Myocyte (in vitro differentiated cells): Measurements from ENCODE around the gene ZNF765. TPM values are rescaled to one million over a fixed set of nuclear protein-coding genes. Genes with fewer than 3 reads are reported as not detected.
"Not testable (repeated sequence)": the region's sequence is repeated elsewhere in the genome, so short reads cannot be mapped to it uniquely, and the experiment has no call there.

ENCODE experiments used
- DNase-seq: peaks from one replicate; pipeline ENCODE4 v3.0.0-alpha.2; 2012; ENCODE audit warnings: low read depth
- total RNA-seq: library from RNA; depleted of rRNA; stranded (reverse); fragments of >200 nt; gene quantifications from 2 replicates; pipeline ENCODE4 v1.2.3, GENCODE V29; 2014

ZNF765 gene
- total RNA-seq, 1 donor from 2014 or later = 8.9 TPM

DNA sequence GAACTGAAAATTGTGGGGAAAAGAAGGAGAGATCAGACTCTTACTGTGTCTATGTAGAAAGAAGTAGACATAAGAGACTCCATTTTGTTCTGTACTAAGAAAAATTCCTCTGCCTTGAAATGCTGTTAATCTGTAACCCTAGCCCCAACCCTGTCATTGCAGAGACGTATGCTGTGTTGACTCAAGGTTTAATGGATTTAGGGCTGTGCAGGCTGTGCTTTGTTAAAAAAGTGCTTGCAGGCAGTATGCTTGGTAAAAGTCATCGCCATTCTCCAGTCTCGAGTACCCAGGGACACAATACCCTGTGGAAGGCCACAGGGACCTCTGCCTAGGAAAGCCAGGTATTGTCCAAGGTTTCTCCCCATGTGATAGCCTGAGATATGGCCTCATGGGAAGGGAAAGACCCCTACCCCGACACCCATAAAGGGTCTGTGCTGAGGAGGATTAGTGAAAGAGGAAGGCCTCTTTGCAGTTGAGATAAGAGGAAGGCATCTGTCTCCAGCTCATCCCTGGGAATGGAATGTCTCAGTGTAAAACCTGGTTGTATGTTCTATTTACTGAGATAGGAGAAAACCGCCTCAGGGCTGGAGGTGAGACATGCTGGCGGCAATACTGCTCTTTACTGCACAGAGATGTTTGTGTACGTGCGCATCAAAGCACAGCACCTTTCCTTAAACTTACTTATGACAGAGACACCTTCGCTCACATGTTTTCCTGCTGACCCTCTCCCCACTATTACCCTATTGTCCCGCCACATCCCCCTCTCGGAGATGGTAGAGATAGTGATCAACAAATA is 25.8 kb downstream of the ZNF765 start:
- not testable (repeated sequence) for DNase-seq

DNA sequence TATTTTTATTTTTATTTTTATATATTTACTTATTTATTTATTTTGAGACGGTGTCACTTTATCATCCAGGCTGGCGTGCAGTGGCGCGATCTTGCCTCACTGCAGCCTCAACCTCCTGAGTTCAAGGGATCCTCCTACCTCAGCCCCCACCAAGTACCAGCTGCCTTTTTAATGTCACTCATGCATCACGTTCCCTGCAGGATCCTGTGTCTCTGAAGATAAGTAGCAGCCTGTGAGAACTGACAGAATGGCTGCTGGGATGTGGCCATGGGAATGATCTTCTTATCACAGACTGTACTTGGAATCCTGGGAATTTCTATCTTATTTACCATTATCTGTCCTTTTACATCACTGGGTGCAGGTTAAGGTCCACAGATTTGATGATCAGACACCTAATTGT is 27.6 kb downstream of the ZNF765 start:
- no peak for DNase-seq

DNA sequence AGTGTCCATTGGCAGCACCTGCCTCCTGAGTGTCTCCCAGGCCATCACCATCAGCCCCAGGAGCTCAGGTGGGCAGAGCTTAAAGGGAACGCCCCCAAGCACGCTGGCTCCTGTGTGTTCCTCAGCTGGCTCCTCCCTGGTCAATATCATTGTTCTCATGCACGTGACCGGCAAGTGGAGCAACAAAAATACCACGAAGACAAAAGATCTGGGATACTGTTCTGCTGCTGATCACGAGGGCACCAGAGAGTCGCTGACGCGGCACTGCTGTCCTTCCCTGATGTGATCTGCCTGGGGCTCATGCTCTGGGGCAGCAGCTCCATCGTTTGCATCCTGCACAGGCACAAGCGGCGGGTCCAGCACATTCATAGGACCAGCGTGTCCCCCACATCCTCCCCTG is 28.1 kb downstream of the ZNF765 start:
- not testable (repeated sequence) for DNase-seq

DNA sequence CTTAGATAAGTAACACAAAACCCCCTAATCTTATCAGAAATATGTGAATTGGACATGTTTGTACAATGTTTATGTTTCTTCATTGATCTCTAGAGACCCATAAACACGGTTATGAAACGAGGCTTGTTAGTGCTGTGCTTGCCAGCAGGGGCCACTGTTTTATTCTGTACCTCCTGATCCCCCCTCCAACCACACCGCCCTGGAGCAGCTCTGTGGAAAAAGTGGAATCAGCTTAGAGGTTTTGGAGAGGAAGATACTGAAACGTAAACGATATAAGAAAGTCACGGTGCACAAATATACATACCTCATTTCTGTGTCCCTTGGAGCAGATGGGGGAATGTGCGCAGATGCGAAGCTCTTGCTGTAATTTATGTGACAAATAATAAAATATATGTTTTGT is 28.7 kb downstream of the ZNF765 start:
- not testable (repeated sequence) for DNase-seq

DNA sequence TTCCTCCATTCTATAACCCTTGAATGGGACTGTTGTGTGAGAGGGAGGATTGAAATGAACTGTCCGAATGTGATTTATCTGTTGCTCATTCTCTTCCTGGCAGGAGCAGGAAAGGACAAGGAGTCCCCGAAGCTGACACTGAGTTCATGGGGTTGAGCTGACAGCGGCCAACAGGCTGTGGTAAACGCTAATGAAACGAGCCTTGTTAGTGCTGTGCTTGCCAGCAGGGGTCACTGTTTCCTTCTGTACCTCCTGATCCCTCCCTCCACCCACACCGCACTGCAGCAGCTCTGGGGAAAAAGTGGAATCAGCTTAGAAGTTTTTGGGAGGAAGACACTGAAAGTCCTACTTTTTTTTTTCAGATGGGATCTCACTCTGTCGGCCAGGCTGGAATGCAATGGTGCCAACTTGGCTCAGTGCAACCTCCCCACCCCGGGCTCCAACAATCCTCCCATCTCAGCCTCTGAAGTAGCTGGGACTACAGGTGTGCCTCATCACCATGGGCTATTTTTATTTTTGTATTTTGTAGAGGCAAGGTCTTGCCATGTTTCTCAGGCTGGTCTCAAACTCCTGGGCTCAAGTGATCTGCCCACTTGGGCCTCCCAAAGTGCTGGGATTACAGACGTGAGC is 30.1 kb downstream of the ZNF765 start:
- peak; percentile 51 for DNase-seq

DNA sequence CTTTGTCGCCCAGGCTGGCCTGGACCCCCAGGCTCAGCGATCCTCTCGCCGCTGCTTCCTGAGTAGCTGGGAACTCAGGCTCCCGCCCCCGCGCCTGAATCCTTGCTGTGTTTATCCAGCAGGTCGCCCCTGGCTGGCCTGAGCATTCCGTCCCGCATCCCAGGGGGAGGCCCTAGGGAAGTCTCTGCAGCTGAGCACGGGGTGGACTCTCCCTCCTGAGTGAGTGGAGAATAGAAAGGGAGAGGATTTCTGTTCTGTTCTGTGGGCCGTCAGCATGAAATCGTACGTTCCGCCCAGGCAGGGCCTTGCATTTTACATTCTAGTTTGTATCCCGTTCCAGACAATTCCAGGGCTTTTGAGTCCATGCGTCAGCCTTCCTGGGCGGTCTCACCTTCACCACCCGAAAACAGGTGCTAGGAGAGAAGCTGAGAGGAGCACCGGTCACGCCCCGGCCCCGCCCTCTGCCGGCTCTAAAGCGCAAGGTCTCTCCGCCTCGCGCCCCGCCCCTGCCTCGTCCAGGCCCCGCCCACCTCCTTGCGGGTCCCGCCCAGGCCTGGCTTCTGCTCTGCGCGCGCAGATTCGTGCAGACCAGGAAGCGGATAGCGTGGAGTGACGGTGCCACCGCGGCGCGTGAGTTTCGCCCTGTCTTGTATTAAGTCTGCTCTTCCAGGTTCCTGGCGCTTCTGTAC is 36.6 kb downstream of the ZNF765 start, which contains the start of gene ZNF761:
Gene ZNF761, plus strand, starts transcription at position 586 of the 689 bp plus-strand sequence. CDS start 15,285 bp downstream, outside the sequence.
- DNase-seq = peak; percentile 90

DNA sequence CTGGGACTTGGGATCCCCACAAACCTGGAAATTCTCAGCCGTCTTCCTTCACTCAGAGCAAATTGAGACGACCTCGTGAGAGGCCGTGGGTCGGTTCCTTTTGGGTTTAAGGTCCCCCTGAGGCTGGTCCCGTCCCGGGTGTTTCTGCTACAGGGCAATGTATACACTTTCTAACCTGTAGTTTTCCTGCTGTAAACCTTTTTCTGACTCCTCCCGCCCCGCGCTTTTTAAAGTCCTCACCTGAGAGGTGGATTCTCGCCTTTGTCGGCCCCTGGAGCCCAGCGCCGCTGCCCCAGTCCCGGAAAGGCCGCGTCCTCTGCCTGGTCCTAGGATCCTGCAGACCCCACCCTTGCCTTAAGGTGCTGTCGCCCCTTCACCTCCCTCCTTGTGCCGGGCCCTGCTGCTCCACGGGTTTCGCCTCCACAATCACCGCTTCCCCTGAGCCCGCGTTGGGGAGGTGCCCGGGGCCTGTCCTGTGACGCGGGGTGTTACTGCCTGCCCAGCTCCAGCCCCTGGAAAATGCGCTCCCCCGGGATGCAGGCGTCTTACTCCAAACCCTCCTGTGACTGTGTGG is 37.2 kb downstream of the ZNF765 start:
- DNase-seq = peak; percentile 24

DNA sequence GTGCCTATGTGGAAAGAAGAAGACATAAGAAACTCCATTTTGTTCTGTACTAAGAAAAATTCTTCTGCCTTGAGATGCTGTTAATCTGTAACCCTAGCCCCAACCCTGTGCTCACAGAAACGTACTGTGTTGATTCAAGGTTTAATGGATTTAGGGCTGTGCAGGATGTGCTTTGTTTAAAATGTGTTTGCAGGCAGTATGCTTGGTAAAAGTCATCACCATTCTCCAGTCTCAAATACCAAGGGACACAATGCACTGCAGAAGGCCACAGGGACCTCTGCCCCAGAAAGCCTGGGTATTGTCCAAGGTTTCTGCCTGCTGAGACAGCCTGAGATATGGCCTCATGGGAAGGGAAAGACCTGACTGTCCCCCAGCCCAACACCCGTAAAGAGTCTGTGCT is 48.9 kb downstream of the ZNF765 start:
- not testable (repeated sequence) for DNase-seq

DNA sequence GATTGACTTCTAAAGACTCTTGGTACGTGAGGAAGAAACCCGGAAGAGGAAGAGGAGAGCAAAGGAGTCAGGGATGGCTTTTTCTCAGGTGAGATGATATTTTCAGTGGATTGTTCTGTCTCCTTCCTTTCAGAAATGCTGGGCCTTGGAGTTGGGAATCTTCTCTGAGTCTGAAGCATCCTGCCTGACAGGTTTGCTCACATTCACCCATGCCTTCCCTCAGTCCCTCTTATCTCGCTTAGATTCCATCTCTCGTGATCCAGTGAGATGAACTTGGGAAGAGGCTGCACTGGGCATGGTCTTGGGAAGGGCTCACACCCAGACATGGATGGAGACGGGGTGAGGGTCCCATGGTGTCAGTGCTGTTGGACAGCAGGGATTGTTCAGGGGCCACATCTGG is 52.2 kb downstream of the ZNF765 start:
- DNase-seq = not testable (repeated sequence)

DNA sequence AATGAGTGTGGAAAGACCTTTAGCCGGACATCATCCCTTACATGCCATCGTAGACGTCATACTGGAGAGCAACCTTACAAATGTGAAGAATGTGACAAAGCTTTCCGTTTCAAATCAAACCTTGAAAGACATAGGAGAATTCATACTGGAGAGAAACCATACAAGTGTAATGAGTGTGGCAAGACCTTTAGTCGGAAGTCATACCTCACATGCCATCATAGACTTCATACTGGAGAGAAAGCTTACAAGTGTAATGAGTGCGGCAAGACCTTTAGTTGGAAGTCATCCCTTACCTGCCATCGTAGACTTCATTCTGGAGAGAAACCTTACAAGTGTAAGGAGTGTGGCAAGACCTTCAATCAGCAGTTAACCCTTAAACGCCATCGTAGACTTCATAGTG is 60.9 kb downstream of the ZNF765 start:
- DNase-seq = no peak

DNA sequence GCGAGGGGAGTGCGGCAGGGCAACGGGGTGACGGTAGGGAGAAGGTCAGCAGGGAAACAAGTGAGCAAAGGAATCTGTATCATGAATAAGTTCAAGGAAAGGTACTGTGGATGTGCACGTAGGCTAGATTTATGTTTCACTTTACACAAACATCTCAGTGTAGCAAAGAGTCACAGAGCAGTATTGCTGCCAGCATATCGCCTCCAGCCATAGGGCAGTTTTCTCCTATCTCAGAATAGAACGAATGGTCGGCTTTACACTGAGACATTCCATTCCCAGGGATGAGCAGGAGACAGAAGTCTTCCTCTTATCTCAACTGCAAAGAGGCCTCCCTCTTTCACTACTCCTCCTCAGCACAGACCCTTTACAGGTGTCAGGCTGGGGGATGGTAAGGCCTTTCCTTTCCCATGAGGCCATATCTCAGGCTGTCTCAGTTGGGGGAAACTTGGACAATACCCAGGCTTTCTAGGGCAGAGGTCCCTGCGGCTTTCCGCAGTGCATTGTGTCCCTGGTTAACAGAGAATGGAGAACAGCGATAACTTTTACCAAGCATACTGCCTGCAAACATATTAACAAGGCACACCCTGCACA is 65.3 kb downstream of the ZNF765 start:
- DNase-seq = not testable (repeated sequence)

DNA sequence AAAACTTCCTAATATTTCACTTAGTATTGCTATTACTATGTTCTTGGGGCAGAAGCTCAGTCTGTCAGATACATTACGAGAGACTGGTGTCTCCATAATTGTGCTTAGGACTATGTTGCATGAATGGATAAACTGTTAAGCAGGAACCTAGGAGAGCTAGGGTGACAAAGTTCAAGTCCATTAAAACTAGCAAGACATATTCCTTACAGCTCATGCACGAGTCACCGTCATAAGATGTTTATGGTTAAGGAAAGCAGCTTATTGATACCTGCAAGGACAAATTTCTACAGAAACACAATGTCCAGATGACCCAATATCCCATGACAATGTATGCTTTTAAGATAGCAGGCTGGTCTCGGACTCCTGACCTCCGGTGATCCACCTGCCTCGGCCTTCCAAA is 66.9 kb downstream of the ZNF765 start:
- no peak for DNase-seq

DNA sequence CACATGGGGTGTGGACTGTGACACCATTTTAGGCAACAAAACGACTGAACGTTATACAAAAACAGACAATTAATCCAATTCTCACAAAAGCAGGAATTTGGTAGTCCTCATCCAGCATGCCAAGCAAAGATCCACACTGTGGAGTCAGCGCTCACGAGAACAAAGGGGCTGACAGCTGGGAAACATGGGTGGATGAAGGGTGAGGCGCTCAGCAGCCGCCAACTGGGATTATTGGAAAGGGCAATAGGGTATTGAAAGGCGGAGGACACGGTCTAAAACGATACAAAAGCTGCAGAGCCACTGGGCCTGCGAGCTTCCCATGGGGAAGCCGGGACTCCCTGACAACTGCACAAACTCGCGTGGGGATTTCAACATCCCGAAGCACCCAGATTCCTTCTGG is 67.9 kb downstream of the ZNF765 start:
- peak; percentile 13 for DNase-seq

DNA sequence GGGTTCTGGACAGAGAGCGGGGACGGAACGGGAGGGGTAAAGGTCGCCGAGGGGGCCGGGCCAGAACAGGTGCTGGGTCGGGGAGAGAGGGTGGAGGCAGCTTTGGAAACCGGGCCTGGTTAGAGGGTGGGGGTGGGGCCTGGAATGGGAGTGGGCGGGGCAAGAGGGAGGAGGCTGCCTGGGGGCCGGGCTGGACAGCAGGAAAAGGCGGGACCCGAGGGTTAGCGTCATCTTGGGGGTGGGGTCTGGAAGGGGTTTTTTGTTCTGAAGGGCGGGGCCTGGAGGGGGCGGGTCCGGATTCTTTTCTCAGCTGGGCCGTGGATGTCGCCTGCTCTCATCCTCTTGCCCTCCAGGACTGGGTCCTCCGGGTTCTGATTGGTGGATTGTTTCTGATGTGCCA is 68.3 kb downstream of the ZNF765 start:
- DNase-seq = peak; percentile 14

DNA sequence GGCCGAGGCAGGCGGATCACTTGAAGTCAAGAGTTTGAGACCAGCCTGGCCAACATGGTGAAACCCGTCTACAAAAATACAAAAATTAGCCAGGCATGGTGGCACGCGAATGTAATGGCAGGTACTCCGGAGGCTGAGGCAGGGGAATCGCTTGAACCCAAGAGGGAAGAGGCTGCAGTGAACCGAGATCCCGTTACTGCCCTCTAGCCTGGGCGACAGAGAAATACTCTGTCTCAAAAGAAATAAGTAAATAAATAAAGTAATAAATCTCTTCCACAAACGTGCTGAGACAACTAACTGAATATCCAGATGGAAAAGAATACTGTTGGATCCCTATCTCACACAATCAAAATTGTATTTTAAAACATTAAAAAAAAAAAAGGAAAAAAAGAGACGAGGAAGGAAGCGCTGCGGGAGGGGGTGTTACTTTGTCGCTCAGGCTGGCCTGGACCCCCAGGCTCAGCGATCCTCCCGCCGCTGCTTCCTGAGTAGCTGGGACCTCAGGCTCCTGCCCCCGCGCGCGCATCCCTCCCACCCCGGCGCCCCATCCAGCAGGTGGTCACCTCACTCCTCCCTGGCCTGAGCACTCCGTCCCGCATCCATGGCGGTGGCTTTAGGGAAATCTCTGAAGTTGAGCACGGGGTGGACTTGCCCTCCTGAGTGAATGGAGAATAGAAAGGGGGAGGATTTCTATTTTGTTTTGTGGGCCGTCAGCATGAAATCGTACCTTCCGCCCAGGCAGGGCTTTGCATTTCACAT is 72.0 kb downstream of the ZNF765 start:
- DNase-seq = no peak

DNA sequence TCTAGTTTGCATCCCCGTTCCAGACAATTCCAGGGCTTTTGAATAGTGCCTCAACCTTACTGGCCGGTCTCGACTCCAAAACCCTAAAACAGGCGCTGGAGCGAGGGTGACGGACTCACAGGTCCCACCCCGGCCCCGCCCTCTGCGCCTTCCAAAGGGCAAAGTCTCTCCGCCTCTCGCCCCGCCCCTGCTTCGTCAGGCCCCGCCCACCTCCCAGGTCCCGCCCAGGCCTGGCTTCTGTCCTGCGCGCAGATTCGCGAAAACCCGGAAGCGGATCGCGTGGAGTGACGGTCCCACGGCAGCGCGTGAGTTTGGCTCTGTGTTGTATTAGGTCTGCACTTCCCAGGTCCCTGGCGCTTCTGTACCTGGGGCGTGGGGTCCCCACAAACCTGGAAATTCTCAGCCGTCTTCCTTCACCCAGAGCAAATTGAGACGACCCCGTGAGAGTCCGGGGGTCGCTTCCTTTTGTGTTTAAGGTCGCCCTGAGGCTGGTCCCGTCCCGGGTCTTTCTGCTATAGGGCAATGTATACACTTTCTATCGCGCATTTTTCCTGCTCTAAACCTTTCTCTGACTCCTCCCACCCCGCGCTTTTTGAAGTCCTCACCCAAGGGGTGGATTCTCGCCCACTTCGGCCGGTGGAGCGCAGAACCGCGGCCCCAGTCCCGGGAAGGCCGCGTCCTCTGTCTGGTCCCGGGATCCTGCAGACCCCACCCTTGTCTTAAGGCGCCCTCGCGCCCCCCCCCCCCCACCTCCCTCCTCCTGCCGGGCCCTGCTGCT is 72.7 kb downstream of the ZNF765 start, which contains the start of gene ZNF813:
Gene ZNF813, plus strand, starts transcription at position 249 of the 778 bp plus-strand sequence. CDS start 16,090 bp downstream, outside the sequence.
- DNase-seq = peak; percentile 90

DNA sequence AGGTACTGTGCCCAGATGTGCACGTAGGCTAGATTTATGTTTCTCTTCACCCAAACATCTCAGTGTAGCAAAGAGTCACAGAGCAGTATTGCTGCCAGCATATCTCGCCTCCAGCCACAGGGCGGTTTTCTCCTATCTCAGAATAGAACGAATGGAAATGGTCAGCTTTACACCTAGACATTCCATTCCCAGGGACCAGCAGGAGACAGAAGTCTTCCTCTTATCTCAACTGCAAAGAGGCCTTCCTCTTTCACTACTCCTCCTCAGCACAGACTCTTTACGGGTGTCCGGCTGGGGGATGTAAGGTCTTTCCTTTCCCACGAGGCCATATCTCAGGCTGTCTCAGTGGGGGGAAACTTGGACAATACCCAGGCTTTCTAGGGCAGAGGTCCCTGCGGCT is 73.7 kb downstream of the ZNF765 start:
- DNase-seq = not testable (repeated sequence)

DNA sequence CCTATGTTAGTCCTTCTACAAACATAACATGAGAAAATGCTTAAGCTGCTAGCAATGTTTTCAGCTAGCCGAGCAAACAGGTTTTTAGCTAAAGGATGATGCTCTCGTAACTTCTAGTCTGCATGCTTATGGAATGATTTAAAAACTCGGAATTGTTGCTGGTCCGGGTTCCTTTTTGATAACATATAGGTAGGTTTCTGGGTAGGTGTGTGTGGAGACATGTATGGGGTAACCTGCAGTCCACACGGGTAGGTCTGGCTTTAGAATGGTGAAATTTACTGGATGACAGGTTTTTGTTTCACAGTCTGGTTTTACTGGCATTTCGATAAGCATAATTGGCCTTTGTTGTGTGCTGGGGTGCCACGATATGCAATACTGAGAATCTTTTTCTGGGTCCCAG is 77.0 kb downstream of the ZNF765 start:
- no peak for DNase-seq

DNA sequence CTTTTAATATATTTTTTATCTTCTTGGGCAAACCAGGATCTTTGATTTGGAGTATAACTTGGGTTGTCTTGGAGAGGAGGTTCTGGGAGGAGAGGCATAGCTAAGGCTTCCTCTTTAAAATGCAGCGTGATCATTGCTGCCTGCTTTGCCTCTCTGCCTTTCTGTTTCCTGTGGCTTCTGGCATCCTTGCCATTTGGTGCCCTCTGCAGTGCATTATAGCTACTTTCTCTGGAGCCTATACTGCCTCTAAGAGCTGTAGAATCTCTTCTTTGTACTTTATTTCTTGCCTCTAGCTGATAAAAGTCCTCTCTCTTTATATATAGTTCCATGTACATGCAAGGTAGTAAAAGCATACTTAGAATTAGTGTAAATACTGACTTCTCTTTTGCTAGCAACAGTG is 79.9 kb downstream of the ZNF765 start:
- DNase-seq = not testable (repeated sequence)

DNA sequence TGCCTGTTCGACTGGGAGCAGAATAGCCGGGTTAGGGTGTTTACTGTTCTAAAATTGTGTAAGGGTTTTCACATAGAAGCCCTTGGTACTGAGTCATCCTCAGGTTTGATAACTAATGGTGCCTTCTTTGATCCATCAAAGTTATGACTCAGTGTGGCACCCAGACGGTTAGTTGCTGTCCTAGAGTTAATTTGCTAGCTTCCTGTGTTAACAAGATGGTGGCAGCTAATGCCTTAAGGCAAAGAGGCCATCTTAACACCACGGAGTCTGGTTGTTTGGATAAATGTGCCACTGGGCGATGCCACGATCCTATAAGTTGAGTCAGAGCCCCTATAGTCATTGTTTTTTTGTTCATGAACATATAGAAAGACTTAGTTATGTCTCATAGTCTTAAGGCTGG is 80.5 kb downstream of the ZNF765 start:
- not testable (repeated sequence) for DNase-seq
